NCI-H187 (cell line): ENCODE results near the gene SPG21.

Experiments
- DNase-seq, 2 experiments: peaks; one replicate each; lab custom pipeline; 2025; lab: John Stamatoyannopoulos, UW

The SPG21 gene

DNA sequence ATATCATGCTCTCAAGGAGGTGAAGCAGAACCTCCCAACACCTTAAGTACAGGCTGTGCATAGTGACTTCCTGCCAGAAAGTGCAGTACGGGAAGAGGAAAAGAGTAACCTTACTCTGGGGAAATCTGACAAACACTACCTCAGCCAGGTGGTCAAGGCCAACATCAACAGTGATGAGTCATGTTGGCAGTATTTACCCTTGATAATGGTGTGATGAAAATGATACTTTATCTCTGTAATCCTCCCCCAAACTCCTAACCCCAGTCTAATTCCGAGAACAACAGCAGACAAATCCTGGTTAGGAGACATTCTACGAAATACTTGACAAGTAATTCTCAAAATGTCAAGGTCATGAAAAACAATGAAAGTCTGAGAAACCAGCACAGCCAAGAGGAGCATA, 51.5 kb downstream of the SPG21 start:
- DNase-seq: no peak

DNA sequence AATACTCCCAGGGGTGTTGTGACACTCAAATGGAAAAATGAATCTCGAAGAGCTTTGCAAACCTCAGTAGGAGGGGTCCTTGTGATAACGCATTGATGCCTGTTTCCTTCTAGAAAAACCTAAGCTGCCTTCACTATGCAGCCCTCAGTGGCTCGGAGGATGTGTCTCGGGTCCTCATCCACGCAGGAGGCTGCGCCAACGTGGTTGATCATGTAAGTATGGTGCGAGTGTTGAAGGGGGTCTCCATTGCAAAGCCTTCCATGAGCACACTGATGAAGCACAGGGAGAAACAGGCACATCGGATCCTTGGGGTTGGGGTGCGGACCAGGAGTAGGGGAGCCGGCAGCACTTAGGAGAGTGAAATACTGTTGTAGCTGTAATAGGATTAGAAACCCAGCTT, 55.7 kb downstream of the SPG21 start:
- DNase-seq: no peak

DNA sequence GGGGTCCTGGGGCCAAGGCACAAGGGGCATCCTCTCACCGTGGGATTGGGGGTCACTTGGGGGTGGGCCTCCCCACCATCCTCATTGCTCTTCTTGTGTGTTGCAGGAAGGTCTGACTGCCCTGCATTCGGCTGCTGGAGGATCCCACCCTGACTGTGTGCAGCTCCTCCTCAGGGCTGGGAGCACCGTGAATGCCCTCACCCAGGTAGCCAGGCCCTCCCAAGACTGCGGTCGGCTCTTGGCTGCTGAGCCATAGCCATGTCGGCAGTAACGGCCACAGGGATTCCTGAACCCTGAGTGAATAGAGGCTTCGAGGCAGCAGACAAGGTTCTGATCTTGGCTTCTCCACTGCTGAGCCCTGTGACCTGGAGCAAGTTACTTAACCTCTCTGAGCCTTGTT, 58.3 kb downstream of the SPG21 start:
- DNase-seq: no peak

DNA sequence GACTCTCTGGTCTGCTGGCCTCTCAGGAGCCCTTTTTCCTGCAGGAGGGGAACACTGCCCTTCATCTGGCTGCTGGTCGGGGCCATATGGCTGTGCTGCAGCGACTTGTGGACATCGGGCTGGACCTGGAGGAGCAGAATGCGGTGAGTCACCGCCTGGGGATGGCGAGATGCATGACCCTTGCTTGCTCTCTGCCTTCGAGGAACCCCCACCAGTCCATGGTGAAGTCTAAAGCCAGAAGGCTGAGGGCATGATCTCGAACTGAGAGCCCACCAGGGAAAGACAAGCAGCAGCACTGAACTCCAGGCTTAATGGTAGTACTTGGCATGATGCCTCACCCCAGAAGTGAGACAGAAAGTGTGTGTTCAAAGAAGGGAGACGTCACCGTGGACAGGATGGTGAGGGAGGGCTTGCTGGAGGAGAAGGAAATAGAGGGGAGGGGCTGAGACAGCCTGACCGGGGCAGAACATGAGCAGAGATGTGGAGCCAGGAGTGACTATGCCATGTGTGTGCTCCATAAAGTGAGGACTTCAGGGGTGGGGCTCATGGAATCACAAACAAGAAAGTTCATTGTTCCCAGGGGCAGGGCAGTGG, 58.8 kb downstream of the SPG21 start:
- DNase-seq: no peak

DNA sequence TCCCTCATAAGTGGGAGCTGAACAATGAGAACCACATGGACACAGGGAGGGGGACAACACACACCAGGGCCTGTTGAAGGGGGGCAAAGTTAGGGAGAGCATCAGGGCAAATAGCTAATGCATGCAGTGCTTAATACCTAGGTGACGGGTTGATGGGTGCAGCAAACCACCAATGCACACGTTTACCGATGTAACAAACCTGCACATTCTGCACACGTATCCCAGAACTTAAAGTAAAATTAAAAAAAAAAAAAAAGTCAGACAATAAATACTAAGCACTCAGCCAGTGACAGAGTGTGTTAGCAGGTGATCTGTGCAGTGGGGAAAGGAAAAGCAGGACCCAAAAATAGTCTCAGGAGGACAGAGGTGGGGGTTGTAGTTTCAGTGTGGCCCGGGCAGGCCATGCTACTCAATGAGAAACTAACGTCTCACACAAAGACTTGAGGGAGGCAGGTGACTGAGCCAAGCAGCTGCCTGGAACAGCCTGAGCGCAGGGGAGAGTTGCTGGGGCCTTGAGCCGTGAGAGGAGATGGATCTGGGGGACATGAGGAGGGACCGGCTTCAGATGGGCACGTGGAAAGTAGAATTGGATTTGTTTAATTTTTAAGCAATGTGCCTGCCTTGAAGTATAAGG, 59.6 kb downstream of the SPG21 start:
- no peak for DNase-seq

DNA sequence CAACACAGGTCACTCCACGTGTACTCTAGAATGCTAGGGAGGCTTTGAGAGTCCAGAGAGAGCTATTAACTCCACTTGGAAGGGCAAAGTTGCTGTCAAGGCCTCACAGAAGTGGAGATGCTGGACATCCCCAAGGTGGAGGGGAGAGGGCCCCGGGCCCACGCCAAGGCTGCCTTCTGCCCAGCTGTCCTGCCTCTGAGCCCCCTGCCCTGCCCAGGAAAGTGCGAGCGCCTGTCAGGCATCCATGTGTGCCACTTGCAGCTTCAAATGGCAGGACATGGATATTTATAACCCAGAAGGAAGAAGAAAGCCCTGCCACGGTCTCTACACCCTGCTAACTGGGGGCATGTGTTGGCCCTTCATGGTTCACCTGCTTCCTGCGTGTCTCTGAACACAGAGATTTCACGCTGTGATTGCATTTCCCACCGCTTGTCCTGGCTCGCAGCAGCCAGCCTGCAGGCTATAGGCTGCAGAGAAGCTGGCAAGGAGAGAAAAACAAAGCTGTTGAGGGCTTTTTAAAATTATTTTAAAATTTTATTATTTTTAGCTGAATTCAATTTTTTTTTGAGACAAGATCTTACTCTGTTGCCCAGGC, 61.0 kb downstream of the SPG21 start:
- DNase-seq: no peak

DNA sequence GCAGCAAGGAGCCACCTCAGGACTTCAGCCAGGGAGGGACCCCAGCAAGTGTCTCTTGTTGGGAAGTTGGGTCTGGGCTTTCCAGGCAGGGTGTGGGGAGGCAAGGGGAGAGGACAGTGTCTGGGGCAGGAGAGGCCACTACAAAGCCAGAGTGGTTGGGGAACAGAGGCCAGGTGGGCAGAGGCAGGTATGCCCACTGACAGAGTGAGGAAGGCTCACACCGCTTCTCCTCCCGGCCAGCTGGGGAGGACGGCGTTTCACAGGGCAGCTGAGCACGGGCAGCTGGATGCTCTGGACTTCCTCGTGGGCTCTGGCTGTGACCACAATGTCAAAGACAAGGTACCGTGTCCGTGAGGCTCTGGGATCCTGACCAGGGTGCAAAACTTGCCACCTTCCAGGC, 63.1 kb downstream of the SPG21 start:
- no peak for DNase-seq

DNA sequence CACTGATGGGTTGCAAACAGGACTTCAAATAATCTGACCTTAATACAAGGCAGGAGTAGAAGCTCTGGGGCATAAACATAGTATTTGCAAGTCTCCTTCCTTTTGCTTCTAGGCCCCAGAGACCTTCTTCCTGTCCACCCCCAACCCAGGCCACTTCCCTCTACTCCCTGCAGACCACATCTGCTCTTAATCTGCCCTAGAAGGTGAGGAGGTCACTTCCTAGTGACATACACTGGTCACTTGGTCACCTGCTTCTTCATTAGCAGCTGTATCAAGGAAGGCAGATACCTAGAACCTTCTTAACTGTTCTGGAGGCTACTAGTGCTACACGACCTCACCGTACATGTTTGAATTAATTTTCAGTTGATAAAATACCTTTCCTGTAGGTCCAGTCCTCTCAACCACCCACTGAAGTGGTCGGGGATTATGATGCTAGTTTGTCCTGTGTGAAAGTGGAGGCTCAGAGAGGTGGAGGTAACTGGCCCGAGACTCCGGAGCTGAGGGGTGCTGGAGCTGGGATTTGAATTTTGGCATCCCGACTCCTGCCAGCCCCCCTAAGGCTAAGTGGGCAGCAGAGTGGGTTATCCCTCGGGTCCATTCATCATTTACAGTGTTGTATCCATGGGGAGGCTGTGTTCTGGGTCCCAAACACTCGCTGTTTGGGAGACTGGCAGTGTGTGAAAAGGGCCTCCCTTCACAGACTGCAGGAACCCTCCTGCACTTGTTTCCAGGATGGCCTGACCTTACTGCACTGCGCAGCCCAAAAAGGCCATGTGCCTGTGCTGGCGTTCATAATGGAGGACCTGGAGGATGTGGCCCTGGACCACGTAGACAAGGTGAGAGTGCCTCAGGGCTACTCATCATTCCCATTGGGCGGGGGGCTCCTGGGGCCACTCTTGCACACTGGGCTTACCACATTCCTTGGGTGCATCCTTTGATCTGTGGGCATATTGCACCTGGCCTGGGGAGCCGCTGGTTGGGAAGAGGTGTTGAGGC, 64.1 kb downstream of the SPG21 start:
- DNase-seq: no peak

DNA sequence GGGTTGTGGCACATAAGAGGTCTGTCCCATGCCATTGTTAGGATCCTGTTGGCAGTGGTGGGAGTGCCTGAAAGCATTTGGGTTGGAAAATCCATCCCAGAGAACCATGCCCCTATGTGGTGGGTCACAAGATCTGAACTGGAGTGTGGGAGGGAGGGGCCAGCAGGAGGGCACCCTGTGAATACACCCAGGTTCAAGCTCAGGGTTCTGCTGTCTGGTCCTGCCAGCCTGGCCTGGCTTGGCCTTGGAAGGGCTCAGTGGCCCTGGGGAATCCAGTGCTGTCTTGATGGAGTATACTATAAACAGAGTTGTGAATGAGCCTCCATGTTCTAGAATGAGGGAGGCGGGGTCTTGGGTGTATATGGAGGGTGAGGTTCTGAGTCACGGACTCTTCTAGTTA, 66.2 kb downstream of the SPG21 start:
- no peak for DNase-seq

DNA sequence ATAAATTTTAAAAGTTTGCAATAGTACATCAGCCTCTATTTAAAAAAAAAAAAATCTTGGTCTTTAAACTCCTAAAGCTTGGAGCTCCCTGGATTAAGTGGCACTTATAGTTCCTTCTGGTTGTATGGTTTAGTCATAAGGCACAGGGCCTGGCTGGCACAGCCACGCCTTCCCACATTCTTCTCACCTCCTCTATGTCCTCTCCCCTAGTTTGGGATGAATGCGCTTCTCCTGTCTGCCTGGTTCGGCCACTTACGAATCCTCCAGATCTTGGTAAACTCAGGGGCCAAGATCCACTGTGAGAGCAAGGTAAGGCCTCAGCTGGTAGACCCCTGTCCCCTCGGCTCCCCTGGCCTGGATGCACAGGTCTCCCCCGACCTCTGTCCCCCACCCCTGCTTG, 68.0 kb downstream of the SPG21 start:
- no peak for DNase-seq

DNA sequence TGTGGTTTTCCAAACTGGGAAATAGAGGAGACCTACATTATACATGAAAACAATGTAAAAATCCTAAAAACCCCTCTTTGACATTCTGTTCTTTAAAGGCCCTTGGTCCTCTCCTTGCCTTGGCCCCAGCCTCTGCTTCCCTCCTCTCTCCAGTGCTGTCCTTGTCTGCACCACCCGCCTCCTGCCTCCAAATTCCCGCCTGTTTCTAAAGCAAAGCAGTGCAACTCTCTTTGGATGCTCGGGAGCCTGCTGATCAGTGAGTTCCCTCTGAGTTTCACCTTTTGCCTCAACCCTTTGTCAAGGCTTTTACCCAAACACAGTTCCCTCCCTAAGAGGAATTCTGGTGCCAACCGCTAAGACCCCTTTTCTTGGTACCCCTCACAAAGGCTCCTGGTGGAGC, 70.0 kb downstream of the SPG21 start:
- DNase-seq: no peak

DNA sequence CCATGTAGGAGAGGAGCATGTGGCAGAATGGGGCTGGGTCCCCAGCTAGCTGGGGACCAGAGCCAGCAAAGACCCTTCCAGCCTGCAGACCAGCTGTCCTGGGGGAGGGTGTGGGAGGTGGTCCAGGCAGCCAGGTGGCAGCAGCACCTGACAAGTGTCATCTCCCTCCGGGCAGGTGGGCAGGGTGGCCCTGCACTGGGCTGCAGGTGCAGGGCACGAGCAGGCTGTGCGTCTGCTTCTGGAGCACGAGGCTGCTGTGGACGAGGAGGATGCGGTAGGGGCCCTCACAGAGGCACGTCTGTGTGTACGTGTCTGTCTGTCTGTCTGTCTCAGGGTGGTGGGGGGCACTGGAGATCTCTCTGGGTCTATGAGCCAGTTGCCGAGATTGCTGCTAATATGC, 72.5 kb downstream of the SPG21 start:
- no peak for DNase-seq

DNA sequence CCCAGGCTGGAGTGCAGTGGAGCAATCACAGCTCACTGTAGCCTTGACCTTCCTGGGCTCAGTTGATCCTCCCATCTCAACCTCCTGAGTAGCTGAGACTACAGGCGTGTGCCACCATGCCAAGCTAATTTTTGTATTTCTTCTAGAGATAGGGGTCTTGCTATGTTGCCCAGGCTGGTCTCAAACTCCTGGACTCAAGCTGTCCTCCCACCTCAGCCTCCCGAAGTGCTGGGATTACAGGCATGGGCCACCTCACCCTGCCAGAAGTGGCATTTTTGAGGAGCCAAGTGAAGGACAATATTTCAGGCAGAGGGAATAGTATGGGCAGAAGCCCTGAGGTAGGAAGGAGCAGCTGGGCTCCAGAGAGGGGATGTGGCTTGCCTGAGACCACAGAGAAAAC, 73.3 kb downstream of the SPG21 start:
- no peak for DNase-seq

DNA sequence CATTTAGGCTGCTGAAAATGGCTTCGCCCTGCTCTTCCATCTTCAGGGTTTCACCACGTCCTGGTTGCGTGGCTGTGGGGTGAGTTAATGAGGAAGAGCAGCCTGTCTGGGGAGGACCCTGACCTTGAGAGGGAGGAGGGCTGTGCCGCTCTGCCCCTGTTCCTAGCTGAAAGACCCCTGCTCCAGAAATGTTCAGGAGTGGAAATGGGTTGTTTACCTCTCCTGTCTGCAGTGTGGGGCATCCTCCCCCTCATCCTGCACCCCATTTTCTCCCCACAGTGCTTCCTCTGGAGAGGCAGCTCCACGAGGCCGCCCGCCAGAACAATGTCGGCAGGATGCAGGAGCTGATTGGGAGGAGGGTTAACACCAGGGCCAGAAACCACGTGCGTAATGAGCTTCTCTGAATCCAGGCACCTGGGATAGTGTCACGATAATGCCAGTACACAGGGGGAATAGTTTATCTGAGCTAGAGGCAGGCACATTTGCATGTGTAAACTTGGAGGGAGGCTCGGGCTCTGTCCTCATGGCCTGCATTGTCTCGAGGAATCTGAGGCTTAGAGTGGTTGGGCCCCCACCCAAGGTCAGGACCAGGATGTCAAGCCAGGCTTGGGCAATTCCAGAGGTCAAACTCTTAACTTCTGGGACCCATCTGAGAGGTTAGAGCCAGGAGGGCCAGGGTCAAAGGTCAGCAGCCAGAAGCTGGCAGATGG, 74.0 kb downstream of the SPG21 start:
- no peak for DNase-seq
